ENCODE measurements around the gene DLG3. TPM values are rescaled to one million over a fixed set of nuclear protein-coding genes. Genes with fewer than 3 reads are reported as not detected.

The DLG3 gene
- polyA plus RNA-seq, 4 donors = 22.2 to 40.0 (median 32.3) TPM

Other genes with a start within 250 kb of the DLG3 start
- gene AWAT1, start 210.2 kb upstream of the DLG3 start, polyA plus RNA-seq = under 1 TPM in 1 of 4 donors, not detected in 3; 0.03 TPM
- gene P2RY4, start 184.6 kb upstream of the DLG3 start, polyA plus RNA-seq = 1 to 10 TPM in 1 of 4 donors, under 1 TPM in 2, not detected in 1; 0.12 to 5.0 (median 0.54) TPM
- 1 to 10 TPM in 1 of 4 donors, under 1 TPM in 1, not detected in 2; 0.39 to 1.0 TPM for gene ARR3, start 176.5 kb upstream of the DLG3 start, polyA plus RNA-seq
- gene RAB41, start 162.7 kb upstream of the DLG3 start, polyA plus RNA-seq = under 1 TPM in 1 of 4 donors, not detected in 3; 0.92 TPM
- 100 to 1,000 TPM in 1 of 4 donors, 10 to 100 TPM in 3; 43.6 to 121 (median 64.0) TPM for gene PDZD11, start 154.9 kb upstream of the DLG3 start, polyA plus RNA-seq
- 1 to 10 TPM in 2 of 4 donors, under 1 TPM in 2; 0.54 to 8.3 (median 4.0) TPM for gene KIF4A, start 154.7 kb upstream of the DLG3 start, polyA plus RNA-seq
- 10 to 100 TPM in 2 of 4 donors, 1 to 10 TPM in 2; 2.6 to 26.4 (median 16.9) TPM for gene GDPD2, start 21.5 kb upstream of the DLG3 start, polyA plus RNA-seq

Measured in small intestine (tissue), 4 donors.